HCT116 (cell line): ENCODE data around the gene RABEPK. TPM values are rescaled to one million over a fixed set of nuclear protein-coding genes. Genes with fewer than 3 reads are reported as not detected.

Experiments used
- ATAC-seq: fragments of 200-7000 bp; cut with Tn5 transposase; 2 replicates; pipeline ENCODE4 v1.9.1; 2020; ENCODE audit warnings: mild to moderate bottlenecking, moderate library complexity
- BruUV-seq: library from RNA; stranded (reverse); fragments of 400-500 nt; replicated peaks from 2 replicates; lab custom pipeline; 2021; lab: Mats Ljungman, UMichigan
- CTCF ChIA-PET: fragments of 300-600 bp; sonication (Branson Sonifier 250); formaldehyde crosslinking; loops from one replicate; lab custom pipeline; 2021; ENCODE audit warnings: antibody characterized with exemption; lab: Charles Lee
- POLR2A ChIA-PET: fragments of 300-600, 350-600 bp; sonication (Branson Sonifier 250); formaldehyde crosslinking; loops from one replicate; lab custom pipeline; 2021; ENCODE audit warnings: antibody characterized with exemption; lab: Charles Lee
- RAD21 ChIA-PET, 2 experiments: fragments of 300-600 bp; sonication (Branson Sonifier 250); formaldehyde crosslinking; loops; one replicate each; lab custom pipeline; 2023; ENCODE audit warnings: low total read pairs in 2 of 2; ENCODE audit not compliant: uncharacterized antibody in 2 of 2, unreplicated experiment in 2 of 2, low non-redundant PET in 1 of 2; lab: Charles Lee
- DNase-seq: peaks from one replicate; pipeline ENCODE4 v3.0.0-alpha.2; 2010; ENCODE audit warnings: low read depth, low spot score
- H2AFZ ChIP-seq: fragments of 200-600 bp; shearing (Covaris generic), sonication (generic); 2 replicates; pipeline ENCODE4 v1.6.1; 2017; ENCODE audit warnings: low read depth, mixed run types, mixed read lengths, antibody characterized with exemption, low read length; ENCODE audit not compliant: poor library complexity, severe bottlenecking
- H3K27ac ChIP-seq: 2 replicates; pipeline ENCODE4 v1.5.1; 2012; ENCODE audit warnings: low read depth, low read length
- H3K27me3 ChIP-seq: fragments of 200-600 bp; sonication (generic); 2 replicates; pipeline ENCODE4 v1.6.1; 2016; ENCODE audit warnings: mixed run types, low read length, mixed read lengths; ENCODE audit not compliant: insufficient read depth
- H3K36me3 ChIP-seq, 2 experiments: fragments of 200-500 bp in 1 of 2; fragments of 200-600 bp in 1 of 2; sonication (Bioruptor generic) in 1 of 2; sonication (generic) in 1 of 2; 2 replicates each; pipeline versions ENCODE4 v1.5.1 to v1.6.1; 2014 to 2016; ENCODE audit warnings: low read length in 2 of 2, inconsistent platforms in 1 of 2, mixed read lengths in 1 of 2, mixed run types in 1 of 2; ENCODE audit not compliant: insufficient read depth in 2 of 2, control insufficient read depth in 1 of 2
- H3K4me1 ChIP-seq, 2 experiments: fragments of 200-600 bp in 1 of 2; sonication (generic) in 1 of 2; 2 replicates each; pipeline versions ENCODE4 v1.5.1 to v1.6.1; 2012 to 2017; ENCODE audit warnings: low read length in 2 of 2, inconsistent platforms in 1 of 2, mild to moderate bottlenecking in 1 of 2, mixed read lengths in 1 of 2, mixed run types in 1 of 2, moderate library complexity in 1 of 2; ENCODE audit not compliant: insufficient read depth in 2 of 2, control insufficient read depth in 1 of 2
- H3K4me2 ChIP-seq: fragments of 200-600 bp; sonication (generic); 2 replicates; pipeline ENCODE4 v1.6.1; 2017; ENCODE audit warnings: mixed run types, low read length, mixed read lengths
- H3K4me3 ChIP-seq, 2 experiments: fragments of 200-600 bp in 1 of 2; sonication (generic) in 1 of 2; replicated peaks in 1 of 2; 2 replicates each; pipeline ENCODE4 v1.5.1; 2011 to 2016; ENCODE audit warnings: low read length in 2 of 2, control low read depth in 1 of 2, low read depth in 1 of 2, mild to moderate bottlenecking in 1 of 2, mixed read lengths in 1 of 2, mixed run types in 1 of 2
- H3K79me2 ChIP-seq: fragments of 200-600 bp; sonication (generic); 2 replicates; pipeline ENCODE4 v1.6.1; 2017; ENCODE audit warnings: mild to moderate bottlenecking, mixed run types, low read length, moderate library complexity, mixed read lengths; ENCODE audit not compliant: insufficient read depth
- H3K9ac ChIP-seq: fragments of 200-600 bp; sonication (generic); 2 replicates; pipeline ENCODE4 v1.6.1; 2016; ENCODE audit warnings: low read length, mixed read lengths
- H3K9me2 ChIP-seq: fragments of 200-600 bp; sonication (generic), shearing (Covaris generic); 2 replicates; pipeline ENCODE4 v1.6.1; 2017; ENCODE audit warnings: mixed run types, mild to moderate bottlenecking, moderate library complexity; ENCODE audit not compliant: insufficient read depth
- H3K9me3 ChIP-seq, 2 experiments: fragments of 200-500 bp in 1 of 2; fragments of 200-600 bp in 1 of 2; sonication (Bioruptor generic) in 1 of 2; sonication (generic) in 1 of 2; 2 replicates each; pipeline ENCODE4 v1.6.1; 2014 to 2017; ENCODE audit warnings: low read length in 2 of 2, mixed read lengths in 2 of 2, inconsistent platforms in 1 of 2, low read depth in 1 of 2, mild to moderate bottlenecking in 1 of 2, mixed run types in 1 of 2, moderate library complexity in 1 of 2; ENCODE audit not compliant: control insufficient read depth in 1 of 2, insufficient read depth in 1 of 2
- H4K20me1 ChIP-seq: fragments of 200-600 bp; sonication (generic), shearing (Covaris generic); 2 replicates; pipeline ENCODE4 v1.6.1; 2017; ENCODE audit warnings: mixed run types, mild to moderate bottlenecking, moderate library complexity; ENCODE audit not compliant: insufficient read depth
- CBX3 ChIP-seq: IDR thresholded peaks from 2 replicates; pipeline ENCODE4 v1.6.1; 2012; ENCODE audit warnings: low read depth
- CEBPB ChIP-seq: IDR thresholded peaks from 2 replicates; pipeline ENCODE4 v1.6.1; 2012; ENCODE audit warnings: low read depth
- EGR1 ChIP-seq: IDR thresholded peaks from 2 replicates; pipeline ENCODE4 v1.6.1; 2012; ENCODE audit warnings: low read depth
- EZH2 ChIP-seq: fragments of 200-600 bp; sonication (generic); IDR thresholded peaks from 2 replicates; pipeline ENCODE4 v1.6.1; 2017; ENCODE audit warnings: antibody characterized with exemption, mixed run types
- FOSL1 ChIP-seq: IDR thresholded peaks from 2 replicates; pipeline ENCODE4 v1.6.1; 2012; ENCODE audit warnings: low read depth
- JUND ChIP-seq: IDR thresholded peaks from 2 replicates; pipeline ENCODE4 v1.6.1; 2012
- MAX ChIP-seq: IDR thresholded peaks from 2 replicates; pipeline ENCODE4 v1.6.1; 2012
- POLR2A ChIP-seq: IDR thresholded peaks from 2 replicates; pipeline ENCODE4 v1.7.0; 2011; ENCODE audit warnings: borderline replicate concordance; ENCODE audit not compliant: insufficient read depth, insufficient read length; ENCODE audit errors: extremely low read depth
- POLR2AphosphoS5 ChIP-seq: IDR thresholded peaks from 2 replicates; pipeline ENCODE4 v1.6.1; 2011; ENCODE audit warnings: mild to moderate bottlenecking, low read depth, low read length, moderate library complexity
- RAD21 ChIP-seq: IDR thresholded peaks from 2 replicates; pipeline ENCODE4 v1.6.1; 2012; ENCODE audit warnings: low read depth, mild to moderate bottlenecking
- SRF ChIP-seq: IDR thresholded peaks from 2 replicates; pipeline ENCODE4 v1.6.1; 2012; ENCODE audit warnings: low read depth
- TCF7L2 ChIP-seq: IDR thresholded peaks from 2 replicates; pipeline ENCODE4 v1.7.0; 2011; ENCODE audit warnings: borderline replicate concordance, inconsistent platforms; ENCODE audit not compliant: insufficient read depth, insufficient read length; ENCODE audit errors: extremely low read depth
- YY1 ChIP-seq: IDR thresholded peaks from 2 replicates; pipeline ENCODE4 v1.6.1; 2011; ENCODE audit warnings: low read length, low read depth, moderate library complexity, mild to moderate bottlenecking; ENCODE audit not compliant: insufficient replicate concordance; ENCODE audit errors: extremely low read depth
- ZBTB33 ChIP-seq: IDR thresholded peaks from 2 replicates; pipeline ENCODE4 v1.6.1; 2011; ENCODE audit warnings: mild to moderate bottlenecking, low read length, moderate library complexity; ENCODE audit not compliant: insufficient replicate concordance; ENCODE audit errors: extremely low read depth
- ZFX ChIP-seq: fragments of 450-650 bp; IDR thresholded peaks from 2 replicates; pipeline ENCODE4 v1.6.1; 2017
- ZNF274 ChIP-seq: fragments of 200-500 bp; sonication (Bioruptor generic); IDR thresholded peaks from 2 replicates; pipeline ENCODE4 v1.6.1; 2014; ENCODE audit warnings: mild to moderate bottlenecking, low read depth, low read length, inconsistent platforms
- intact Hi-C: fragments of 100-400 bp; cut with micrococcal nuclease; formaldehyde crosslinking; loops from 2 replicates; pipeline ENCODE4 v1.10.0; 2022
- total RNA-seq: library from RNA; stranded (reverse); gene quantifications from one replicate; pipeline ENCODE4 v1.2.1, GENCODE V29; 2021; ENCODE audit not compliant: unreplicated experiment

RABEPK gene
- total RNA-seq, 1 experiment from 2014 or later: 48.3 TPM

DNA sequence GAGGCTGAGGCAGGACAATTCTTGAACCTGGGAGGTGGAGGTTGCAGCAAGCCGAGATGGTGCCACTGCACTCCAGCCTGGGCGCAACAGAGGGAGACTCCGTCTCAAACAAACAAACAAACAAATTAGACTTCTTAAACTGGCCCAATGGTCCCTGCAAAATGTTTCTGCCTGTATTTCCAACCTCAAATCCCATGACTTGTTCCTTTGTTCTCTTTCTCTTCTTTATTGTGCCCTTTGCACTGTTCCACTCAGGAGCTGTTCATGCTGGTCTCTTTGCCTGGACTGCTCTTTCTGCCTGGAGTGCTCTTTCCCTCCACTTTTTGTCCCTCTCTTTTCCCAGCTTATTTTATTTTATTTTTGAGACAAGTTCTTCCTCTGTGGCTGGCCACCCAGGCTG, 4.1 kb downstream of the RABEPK start:
- BruUV-seq: no TSS peak
- intact Hi-C loops: no loop called here
- H3K27ac ChIP-seq: no peak overlapping the region

More for the DNA sequence above, 4.1 kb downstream of the RABEPK start:
- Histone ChIP-seq H3K79me2 (peaks cover 19% of the 10 kb centered on the region), H3K9me2 (no peaks in the 10 kb centered on the region), H2AFZ (no peak overlapping the region)
- no peak for DNase-seq
- TF ChIP-seq POLR2AphosphoS5 (no peak), YY1 (no peak), POLR2A (no peak), TCF7L2 (no peak), RAD21 (no peak), ZFX (no peak), SRF (no peak), MAX (no peak), JUND (no peak), CEBPB (no peak), CBX3 (no peak), ZNF274 (no peak), EGR1 (no peak), ZBTB33 (no peak), EZH2 (no peak), FOSL1 (no peak)
- TF ChIP-seq, all 23 proteins: peak for 0
- H3K36me3 ChIP-seq: peaks cover 8 to 22% of the 10 kb centered on the region in 2 experiments; a peak in 3 of 4 replicates
- ChIA-PET POLR2A (no interaction called here), RAD21 (no interaction called here), CTCF (no interaction called here)
- H3K9me3 ChIP-seq: no peaks in the 10 kb centered on the region
- H3K4me1 ChIP-seq: peaks cover 6 to 9% of the 10 kb centered on the region in 2 experiments; a peak in 3 of 4 replicates
- no peak overlapping the region for H3K4me3 ChIP-seq
- no peak overlapping the region for H3K9ac ChIP-seq
- no peak for ATAC-seq
- H3K4me2 ChIP-seq: no peak overlapping the region
- H3K27me3 ChIP-seq: no peaks in the 10 kb centered on the region
- no peaks in the 10 kb centered on the region for H4K20me1 ChIP-seq
